Measurements from ENCODE around the gene RNASE12.

DNA sequence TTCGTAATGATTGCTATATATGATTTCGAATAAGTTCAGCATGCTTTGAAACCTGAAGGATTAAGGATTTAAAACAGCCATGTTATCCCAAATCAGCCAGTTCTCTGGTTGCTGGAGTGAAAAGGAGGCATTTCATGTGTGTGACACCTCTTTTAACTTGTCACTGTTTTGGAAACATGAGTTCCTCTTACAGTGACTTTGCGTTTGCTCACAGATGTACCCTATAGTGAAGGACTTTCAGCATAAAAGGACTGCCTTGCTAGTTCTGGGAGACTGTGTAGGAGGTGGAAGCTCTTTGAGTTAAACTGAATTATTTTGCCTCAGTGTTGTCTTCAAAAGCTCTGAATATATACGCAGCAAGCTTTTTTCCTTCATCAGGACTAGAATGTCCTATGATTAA lies 10.9 kb downstream of the RNASE12 start:
- TF ChIP-seq, protein P1, sequence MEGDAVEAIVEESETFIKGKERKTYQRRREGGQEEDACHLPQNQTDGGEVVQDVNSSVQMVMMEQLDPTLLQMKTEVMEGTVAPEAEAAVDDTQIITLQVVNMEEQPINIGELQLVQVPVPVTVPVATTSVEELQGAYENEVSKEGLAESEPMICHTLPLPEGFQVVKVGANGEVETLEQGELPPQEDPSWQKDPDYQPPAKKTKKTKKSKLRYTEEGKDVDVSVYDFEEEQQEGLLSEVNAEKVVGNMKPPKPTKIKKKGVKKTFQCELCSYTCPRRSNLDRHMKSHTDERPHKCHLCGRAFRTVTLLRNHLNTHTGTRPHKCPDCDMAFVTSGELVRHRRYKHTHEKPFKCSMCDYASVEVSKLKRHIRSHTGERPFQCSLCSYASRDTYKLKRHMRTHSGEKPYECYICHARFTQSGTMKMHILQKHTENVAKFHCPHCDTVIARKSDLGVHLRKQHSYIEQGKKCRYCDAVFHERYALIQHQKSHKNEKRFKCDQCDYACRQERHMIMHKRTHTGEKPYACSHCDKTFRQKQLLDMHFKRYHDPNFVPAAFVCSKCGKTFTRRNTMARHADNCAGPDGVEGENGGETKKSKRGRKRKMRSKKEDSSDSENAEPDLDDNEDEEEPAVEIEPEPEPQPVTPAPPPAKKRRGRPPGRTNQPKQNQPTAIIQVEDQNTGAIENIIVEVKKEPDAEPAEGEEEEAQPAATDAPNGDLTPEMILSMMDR (IDR thresholded peaks at IDR 0.05; ENCODE audit: poor library complexity): no peak
- TF ChIP-seq EZH2 (IDR thresholded peaks at IDR 0.05; ENCODE audit: borderline replicate concordance): no peak

All from hepatocyte (in vitro differentiated cells).